HG03025 (cell line): ENCODE results near the gene IRAK2.
A peak's percentile ranks its signal among the peaks of the same experiment; 100 is the strongest.

Experiments
- ATAC-seq: cut with Tn5 transposase; IDR thresholded peaks from one replicate; pipeline ENCODE4 v1.9.1; 2021; ENCODE audit warnings: mild to moderate bottlenecking, moderate library complexity; ENCODE audit not compliant: unreplicated experiment, low FRiP score

Gene IRAK2

GRCh38 chr3:10187290-10187876 lies 22.7 kb downstream of the IRAK2 start:
- ATAC-seq = no peak

DNA sequence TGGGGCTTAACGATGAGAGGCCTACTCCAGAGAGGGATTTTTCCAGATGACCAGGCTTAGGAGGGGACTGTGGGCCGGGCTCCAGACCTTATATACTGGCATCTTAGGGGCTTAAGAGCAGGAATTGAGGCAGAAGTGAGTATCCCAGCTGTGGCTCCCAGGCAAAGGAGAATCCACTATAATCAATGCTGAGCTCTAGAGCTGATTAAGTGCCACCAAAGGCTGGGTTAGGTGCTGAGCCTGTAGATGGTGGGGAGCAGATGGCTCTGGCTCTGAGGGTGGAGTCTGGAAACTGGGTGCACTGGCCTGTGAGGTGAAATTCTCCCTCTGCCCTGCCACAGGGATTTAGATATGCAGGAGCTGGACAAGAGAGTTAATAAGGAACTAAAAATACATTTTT lies 23.2 kb downstream of the IRAK2 start:
- ATAC-seq = no peak

DNA sequence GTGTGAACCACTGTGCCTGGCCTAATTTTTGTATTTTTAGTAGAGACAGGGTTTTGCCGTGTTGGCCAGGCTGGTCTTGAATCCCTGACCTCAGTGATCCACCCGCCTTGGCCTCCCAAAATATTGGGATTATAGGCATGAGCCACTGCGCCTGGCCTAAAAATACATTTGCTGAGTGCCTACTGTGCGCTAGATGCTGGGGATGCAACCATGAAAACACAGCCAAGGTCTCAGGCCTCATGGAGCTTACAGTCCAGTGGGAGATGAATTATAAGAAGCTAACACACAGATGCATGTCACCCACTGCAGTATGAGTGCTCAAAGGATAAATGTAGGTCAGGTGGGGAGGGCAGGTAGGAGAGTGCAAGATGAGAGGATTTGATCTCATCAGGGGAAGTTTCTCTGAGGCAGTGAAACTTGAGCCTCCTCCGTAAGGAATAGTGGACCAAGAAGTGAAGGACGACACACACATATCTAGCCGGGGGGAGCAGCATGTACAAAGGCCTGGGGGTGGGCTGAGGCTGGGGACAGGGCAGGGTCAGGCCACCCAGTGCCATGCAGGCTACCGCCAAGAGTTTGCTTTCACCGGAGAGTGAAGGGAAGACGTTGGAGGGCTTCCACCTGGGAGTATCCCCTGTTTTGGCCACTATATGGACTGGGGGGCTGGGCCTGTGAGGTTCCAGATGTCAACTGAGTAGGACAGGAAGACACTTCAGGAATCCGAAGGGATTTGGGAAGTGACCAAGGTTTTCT lies 24.3 kb downstream of the IRAK2 start:
- no peak for ATAC-seq

GRCh38 chr3:10189557-10190354 lies 25.0 kb downstream of the IRAK2 start:
- ATAC-seq = no peak

- no peak for ATAC-seq
These were observed 28.4 kb downstream of the IRAK2 start for GRCh38 chr3:10192953-10193691.

GRCh38 chr3:10193692-10194327 lies 29.1 kb downstream of the IRAK2 start:
- ATAC-seq = no peak

GRCh38 chr3:10194328-10195071 lies 29.8 kb downstream of the IRAK2 start:
- ATAC-seq = no peak

GRCh38 chr3:10195366-10196089 lies 30.8 kb downstream of the IRAK2 start:
- no peak for ATAC-seq

DNA sequence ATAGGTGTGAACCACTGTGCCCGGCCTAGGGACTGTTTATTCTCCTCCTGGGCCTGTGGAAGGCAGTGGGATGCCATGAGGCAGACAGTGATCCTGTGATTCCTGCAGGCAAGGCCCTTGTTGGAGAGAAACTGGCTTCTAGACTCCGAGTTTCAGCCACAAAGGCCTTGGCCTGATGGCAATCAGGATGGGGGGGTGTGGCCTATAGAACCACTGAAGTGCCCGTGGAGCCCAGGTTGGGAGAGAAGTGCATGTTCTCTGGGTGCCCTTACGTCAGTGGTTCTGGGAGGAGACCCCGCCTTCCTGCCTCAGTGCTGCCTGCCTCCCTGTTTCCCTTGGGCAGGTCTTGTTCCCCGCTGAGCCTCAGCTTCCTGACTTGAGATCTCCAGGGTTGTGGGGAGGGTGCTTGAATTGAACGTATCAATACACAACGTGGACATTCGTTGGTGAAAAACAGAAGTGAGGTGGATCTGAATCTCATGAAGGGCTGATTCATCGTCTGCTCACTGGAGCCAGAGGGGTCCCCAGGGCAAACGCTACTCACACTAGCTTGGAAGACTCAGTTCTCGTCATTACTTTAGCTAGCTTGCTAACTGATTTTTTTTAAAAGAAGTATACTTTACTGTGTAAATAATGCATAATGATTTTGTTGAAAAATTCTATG lies 31.8 kb downstream of the IRAK2 start:
- ATAC-seq = no peak

GRCh38 chr3:10198226-10198625 lies 33.5 kb downstream of the IRAK2 start:
- no peak for ATAC-seq

DNA sequence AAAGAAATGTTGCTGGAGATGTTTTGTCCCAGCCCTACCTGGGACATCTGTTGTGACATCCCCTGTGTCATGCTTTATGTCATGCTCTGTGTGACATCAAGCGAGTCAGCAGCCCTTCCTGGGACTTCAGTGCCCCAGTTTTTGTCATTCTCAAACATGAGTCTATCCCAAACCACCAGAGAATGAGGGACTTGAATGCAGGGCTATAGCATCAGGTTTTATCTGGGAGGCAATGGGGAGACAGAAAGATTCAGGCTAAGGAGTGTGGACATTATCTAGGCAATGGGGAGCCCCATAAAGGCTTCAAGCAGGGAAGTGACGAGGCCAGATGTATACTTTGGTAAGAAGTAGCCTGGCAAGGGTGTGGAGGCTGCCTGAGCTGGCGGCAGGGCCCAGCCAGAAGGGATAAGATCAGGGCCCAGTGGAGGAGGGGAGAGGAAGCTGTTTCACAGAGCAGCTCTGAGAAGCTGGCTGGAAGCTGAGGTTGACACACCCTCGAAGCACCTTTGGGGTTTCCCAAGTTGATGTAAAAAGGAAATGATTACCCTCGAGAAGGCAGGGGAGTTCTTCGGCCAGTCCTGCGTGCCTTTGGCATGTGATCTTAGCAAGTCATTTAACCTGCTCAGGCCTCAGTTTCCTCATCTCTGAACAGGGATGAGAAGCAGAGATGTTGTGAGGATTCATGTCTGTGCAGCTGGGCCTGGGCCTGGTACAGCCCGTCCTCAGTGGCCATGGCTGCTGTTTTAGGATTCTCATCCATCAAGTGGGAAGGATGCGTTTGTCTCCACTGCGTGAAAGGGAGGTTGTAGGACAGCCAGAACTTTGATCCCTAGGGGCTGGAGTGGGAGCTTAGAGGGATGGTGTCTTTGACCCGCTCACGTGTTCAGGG lies 34.3 kb downstream of the IRAK2 start:
- ATAC-seq = peak; percentile 46

DNA sequence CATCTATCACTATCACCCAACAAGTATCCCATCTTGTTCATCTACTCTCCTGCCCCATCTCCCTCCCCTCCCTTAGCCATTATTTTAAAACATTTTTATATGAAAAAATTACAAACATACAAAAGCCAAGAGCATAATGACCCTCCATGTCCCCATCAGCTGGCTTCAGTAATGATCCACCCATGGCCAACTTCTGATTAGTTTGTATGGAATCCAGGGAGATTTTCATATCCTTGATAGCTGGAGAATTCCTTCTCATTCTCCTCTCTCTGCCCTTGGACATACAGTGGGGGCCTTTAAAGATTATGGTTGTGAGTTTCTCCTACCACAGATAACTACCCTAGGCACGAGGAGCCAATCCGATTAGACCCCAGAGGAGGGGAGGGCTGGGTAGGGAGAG lies 40.2 kb downstream of the IRAK2 start:
- no peak for ATAC-seq

DNA sequence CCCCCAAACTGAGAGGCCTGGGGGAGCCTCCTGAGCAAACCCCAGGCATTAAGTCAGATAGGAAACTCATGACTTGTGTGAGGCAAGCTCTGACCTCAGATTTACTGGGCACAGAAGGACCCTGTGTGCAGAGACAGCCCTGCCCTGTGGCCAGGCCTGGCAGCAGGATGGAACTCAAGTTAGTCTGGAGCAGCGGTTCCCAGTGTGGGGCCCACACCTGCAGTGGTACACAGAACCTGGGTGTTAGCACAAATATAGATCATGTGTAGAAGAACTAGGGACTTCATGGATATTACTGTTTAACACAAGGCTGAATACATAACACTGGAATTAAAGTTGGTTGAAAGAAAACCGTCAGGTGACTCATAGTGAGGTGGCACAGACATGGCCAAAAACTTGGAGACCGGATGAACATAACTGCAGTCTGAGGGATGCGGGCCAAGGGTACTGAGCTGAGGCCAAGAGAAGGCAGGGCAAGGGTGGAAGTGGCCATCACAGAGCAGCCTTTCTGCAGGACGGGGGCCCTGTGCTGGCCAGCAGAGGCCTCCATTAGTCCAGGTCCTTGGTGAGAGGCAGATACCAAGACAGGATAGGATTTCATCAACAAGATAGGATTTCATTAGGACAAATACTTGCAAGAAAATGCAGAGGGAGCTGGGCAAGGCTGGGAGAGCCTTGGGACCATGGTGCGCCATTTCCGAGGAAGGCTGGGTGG lies 40.9 kb downstream of the IRAK2 start:
- no peak for ATAC-seq

DNA sequence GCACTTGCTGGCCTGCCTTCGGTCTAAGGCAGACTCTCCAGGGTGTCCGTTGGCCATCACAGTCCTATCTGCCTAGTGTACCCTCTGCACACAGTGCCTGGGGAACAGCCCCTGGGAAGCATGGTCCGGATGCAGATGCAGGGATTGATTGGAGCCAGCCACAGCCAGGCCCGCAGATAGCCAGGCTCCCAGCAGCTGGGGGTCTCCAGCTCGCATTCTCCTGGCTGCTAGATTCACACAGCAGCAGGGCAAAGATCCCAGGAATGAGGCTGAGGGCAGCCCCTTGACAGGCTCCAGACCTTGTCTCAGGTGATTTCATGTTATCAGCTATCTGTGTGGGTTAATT lies 41.4 kb downstream of the IRAK2 start:
- ATAC-seq = no peak

DNA sequence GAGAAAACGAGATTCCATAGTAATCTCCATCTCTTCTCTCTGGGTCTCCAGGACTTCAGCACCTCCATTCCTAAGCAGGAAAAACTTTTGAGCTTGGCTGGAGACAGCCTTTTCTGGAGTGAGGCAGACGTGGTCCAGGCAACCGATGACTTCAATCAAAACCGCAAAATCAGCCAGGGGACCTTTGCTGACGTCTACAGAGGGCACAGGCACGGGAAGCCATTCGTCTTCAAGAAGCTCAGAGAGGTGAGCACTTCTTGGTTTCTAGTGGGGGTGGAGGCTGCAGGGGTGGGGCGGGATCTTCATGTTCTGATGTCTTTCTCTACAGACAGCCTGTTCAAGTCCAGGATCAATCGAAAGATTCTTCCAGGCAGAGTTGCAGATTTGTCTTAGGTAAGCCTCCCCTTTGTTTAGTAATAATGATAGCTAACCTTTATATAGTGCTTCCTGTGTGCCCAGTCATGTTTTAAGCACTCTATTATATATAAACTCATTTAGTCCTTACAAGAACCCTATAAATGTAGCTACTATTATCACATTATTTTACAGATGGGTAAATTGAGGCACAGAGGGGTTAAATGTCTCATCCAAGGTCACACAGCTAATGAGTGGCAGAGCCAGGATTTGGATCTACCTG lies 48.6 kb downstream of the IRAK2 start:
- ATAC-seq = no peak

GRCh38 chr3:10215578-10216368 lies 51.1 kb downstream of the IRAK2 start:
- no peak for ATAC-seq
